HUES64 (cell line): ENCODE results near the gene RIPK4.
A peak's percentile ranks its signal among the peaks of the same experiment; 100 is the strongest.
"Not testable (repeated sequence)": the region's sequence is repeated elsewhere in the genome, so short reads cannot be mapped to it uniquely, and the experiment has no call there.

Experiments
- H3K27ac ChIP-seq: 2 replicates; pipeline ENCODE4 v1.7.0; 2013; ENCODE audit warnings: low read depth, low read length, inconsistent platforms
- H3K27me3 ChIP-seq: 2 replicates; pipeline ENCODE4 v1.6.1; 2013; ENCODE audit warnings: mild to moderate bottlenecking, low read length; ENCODE audit not compliant: insufficient read depth
- H3K36me3 ChIP-seq: 2 replicates; pipeline ENCODE4 v1.6.1; 2013; ENCODE audit warnings: mild to moderate bottlenecking, low read length; ENCODE audit not compliant: insufficient read depth
- H3K4me1 ChIP-seq: 2 replicates; pipeline ENCODE4 v1.6.1; 2013; ENCODE audit warnings: mild to moderate bottlenecking, low read length, moderate library complexity; ENCODE audit not compliant: insufficient read depth
- H3K4me3 ChIP-seq: 2 replicates; pipeline ENCODE4 v1.5.1; 2013; ENCODE audit warnings: mild to moderate bottlenecking, low read length, moderate library complexity
- H3K9ac ChIP-seq: 2 replicates; pipeline ENCODE4 v1.6.1; 2013; ENCODE audit warnings: mild to moderate bottlenecking, low read depth, low read length
- H3K9me3 ChIP-seq: 2 replicates; pipeline ENCODE4 v1.6.1; 2013; ENCODE audit warnings: low read depth, low read length; ENCODE audit not compliant: insufficient read depth
- WGBS: fragments of 150-250, 120-280 bp; methylation state at CpG from one replicate; pipeline ENCODE4 v1.1.7; 2013; ENCODE audit warnings: missing lambda C conversion rate; 5-methylcytosine and 5-hydroxymethylcytosine counted together

Gene RIPK4

DNA sequence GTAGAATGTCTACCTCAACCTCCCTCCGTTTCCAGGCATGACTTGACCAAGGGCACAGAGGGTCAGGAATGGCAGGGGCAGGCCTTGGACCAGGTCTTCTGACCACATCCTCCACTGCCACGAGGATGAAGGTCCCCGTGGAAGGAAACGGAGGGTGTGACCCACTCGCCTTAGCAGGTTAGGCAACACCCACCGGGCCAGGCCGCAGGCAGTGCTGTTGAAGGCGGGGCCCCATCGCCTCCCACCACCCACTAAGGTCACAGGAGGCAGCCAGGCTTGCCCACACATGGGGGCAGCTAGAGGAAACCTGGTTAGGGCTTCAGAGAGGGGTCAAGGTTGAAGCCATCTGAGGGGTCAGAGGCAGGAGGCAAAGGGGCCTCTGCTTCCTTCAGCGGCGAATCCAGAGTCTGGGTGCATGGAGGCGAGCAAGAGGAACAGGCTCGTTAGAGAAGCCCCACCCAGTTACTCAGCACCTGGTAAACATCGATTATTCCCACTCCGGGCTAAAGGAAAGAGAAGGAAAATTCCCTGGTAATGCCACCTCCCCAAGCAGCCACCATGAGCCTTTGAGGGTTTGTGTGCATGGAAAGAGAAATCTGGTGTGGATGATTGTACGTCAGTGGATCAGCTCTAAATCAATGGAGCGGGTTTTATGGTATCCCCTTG is 37.0 kb downstream of the RIPK4 start:
- WGBS = 88% methylated on average over 17 of the region's 17 CpGs
- no peaks in the 10 kb centered on the region for H3K9me3 ChIP-seq

DNA sequence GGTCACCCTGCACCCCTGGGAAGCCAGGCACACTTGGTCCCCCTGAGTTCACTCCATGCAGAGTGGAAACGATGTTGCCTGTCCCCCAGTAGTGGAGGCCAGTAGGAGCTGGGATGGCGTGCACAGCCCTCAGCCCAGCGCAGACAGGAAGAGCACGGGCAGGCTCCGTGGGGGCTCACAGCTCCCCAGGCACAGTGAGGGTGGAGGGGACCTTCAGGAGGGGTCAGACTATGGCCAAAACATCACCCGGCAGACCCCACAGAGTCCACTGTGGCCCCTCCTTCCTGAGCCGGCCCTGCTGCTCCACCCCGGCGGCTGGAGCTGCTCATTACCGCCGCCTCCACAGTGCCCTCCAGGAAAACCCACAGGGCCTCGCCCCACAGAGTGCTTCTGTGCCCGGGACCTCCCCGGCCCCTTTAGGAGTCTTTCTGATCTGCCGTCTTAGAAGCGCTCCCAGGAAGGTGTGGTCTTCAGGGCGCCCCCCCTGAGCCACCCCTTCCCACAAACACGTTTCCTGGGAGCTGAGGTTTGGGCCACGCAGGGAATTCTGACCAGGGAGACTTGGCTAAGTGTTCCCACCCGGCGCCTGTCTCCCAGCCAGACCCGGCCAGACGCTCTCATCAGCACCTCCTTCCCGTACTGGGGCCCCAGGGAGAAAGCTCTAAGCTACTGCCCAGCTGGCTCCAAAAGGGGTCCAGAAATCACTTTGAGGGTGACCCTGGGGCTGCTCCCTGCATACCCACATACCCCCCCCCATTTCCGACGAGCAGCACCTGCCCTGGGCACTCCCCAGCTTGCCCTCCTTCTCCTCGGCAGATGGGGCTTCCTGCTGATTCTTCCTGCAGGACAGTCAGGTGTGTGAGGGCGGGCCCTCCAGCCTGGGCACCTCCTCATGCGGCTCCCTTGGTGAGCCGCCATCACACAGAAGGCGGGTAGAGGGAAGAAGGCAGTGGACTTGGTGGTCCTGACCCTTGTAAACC is 38.8 kb downstream of the RIPK4 start:
- no peaks in the 10 kb centered on the region for H3K9me3 ChIP-seq
- H3K27me3 ChIP-seq = peaks cover 24% of the 10 kb centered on the region
- no peaks in the 10 kb centered on the region for H3K36me3 ChIP-seq
- peaks cover 13% of the 10 kb centered on the region for H3K4me1 ChIP-seq
- WGBS = 88% methylated on average over 31 of the region's 31 CpGs
- no peak overlapping the region for H3K27ac ChIP-seq
- no peak overlapping the region for H3K9ac ChIP-seq
- H3K4me3 ChIP-seq = no peak overlapping the region

More for the DNA sequence above, 37.0 kb downstream of the RIPK4 start:
- H3K27me3 ChIP-seq = peaks cover 17% of the 10 kb centered on the region
- peaks cover 13% of the 10 kb centered on the region for H3K4me1 ChIP-seq
- no peaks in the 10 kb centered on the region for H3K36me3 ChIP-seq
- H3K4me3 ChIP-seq = no peak overlapping the region
- H3K27ac ChIP-seq = no peak overlapping the region
- no peak overlapping the region for H3K9ac ChIP-seq

DNA sequence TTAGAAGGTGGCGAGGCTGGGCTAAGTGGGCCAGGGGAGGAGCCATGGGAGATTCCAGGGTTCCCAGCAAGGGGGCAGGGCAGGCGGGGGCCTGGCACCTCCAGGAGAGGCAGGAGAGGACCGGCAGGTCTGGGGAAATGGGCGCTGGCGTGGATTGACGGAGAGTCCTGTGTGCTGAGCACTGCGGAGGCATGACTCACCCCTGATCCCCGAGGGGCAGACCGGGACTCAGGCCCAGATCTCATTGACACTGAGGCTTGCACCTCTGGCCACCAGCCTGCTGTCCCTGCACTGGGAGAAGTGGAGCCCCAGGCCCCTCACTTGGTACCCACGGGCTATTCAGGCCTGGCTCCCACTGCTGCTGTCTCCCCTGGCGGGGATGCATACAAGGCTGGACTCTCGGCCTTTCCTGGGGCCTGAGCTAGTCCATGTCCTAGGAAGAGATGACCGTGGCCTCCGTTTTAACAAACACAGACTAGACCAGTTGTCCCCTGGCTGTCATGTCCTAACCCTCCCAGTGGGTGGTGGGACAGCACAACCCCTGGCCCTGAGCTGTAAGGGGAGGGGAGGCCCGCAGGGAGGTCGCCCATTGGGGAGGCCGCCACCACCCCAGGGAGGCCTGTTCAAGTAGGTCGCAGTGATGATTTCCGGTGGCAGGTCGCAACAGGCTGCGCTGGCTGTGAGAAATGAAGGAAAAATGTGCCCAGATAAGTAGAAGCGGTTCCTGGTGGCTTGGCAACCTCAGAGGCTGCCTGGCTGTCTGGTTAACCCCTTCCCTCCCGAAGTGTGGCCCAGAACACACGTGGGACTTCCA is 39.7 kb downstream of the RIPK4 start:
- H3K36me3 ChIP-seq = no peaks in the 10 kb centered on the region
- 79% methylated on average over 24 of the region's 24 CpGs for whole genome bisulfite sequencing
- H3K4me1 ChIP-seq = peaks cover 13% of the 10 kb centered on the region
- no peak overlapping the region for H3K27ac ChIP-seq
- H3K9me3 ChIP-seq = no peaks in the 10 kb centered on the region
- peaks cover 24% of the 10 kb centered on the region for H3K27me3 ChIP-seq
- no peak overlapping the region for H3K9ac ChIP-seq
- H3K4me3 ChIP-seq = no peak overlapping the region

DNA sequence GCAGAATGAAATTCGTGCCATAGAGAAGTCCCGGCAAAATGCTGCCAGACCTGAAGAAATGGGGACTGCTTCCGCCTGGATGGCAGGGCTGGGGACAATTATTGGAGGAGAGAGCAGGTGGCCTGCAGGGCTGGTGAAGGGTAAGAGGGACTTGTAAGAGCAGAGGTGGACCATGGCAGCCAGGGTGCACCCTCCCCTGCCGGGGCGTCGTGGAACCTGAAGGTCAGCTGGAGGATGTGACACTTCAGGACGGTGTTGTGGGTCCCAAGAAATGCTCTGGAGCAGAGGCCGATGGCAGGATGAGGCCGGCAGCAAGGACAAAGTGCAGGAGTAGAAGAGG is 40.3 kb downstream of the RIPK4 start:
- Histone ChIP-seq H3K36me3 (no peaks in the 10 kb centered on the region), H3K27ac (no peak overlapping the region), H3K4me3 (no peak overlapping the region), H3K9ac (no peak overlapping the region), H3K27me3 (peaks cover 24% of the 10 kb centered on the region), H3K9me3 (no peaks in the 10 kb centered on the region), H3K4me1 (peaks cover 13% of the 10 kb centered on the region)
- WGBS = 85% methylated on average over 9 of the region's 9 CpGs

DNA sequence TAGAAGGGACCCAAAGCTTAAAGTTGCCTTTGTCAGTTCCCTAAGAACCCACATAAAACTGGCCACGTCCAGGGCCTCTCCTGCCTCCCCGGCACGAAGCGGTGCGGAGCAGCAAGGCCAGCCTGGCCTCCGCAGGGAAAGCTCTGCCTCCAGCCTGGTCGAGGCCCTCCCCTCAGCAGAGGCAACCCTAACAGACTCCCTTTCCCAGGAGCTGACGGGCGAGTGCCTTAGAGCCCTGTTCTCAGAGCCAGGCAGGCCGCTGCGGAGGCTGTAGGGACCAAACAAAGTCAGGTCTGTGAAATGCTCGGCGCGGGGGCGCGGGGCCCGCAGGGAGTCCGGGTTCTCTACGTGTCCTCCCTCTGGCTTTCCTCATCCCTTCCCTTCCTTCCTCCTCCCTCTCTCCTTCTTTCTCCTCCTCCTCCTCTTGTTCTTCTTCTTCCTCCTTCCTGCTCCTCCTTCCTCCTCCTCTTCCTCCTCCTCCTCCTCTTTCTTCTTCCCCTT is 40.7 kb downstream of the RIPK4 start:
- Histone ChIP-seq H3K9me3 (no peaks in the 10 kb centered on the region), H3K36me3 (no peaks in the 10 kb centered on the region), H3K4me1 (peaks cover 14% of the 10 kb centered on the region), H3K27ac (no peak overlapping the region), H3K4me3 (peak overlapping the region; percentile 34), H3K27me3 (peaks cover 24% of the 10 kb centered on the region), H3K9ac (no peak overlapping the region)
- WGBS = 63% methylated on average over 19 of the region's 19 CpGs

DNA sequence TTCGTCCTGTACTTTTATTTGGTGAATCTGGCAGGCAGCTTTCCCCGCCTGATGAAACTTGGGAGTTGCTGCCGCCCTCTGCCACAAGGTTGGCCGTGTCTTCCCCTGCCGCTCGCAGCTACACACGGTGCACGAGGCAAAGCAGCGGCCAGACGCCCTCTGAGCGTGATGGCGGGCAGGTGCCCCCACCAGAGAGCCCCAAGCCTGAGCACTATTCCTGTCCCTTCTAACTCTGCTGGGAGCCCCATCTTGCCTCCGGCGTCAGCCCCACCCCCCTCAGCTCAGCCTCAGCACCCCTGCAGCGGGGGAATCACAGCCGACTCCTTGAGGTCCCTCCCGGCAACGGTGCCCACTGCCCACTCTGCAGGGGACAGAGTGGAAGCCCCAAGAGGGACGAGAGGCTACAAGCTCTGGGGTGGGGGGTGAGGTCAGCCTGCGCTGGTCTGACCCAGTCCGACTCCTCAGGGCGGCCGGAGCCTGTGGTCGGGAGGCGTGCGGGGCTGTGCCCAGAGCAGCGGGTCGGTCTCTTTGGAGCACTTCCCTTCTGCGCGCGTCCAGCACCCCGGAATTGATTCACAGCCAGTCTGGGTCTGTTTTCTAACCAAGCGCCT is 41.3 kb downstream of the RIPK4 start:
- H3K27ac ChIP-seq = no peak overlapping the region
- H3K4me3 ChIP-seq = peak overlapping the region; percentile 34
- no peak overlapping the region for H3K9ac ChIP-seq
- H3K36me3 ChIP-seq = no peaks in the 10 kb centered on the region
- 76% methylated on average over 33 of the region's 33 CpGs for WGBS
- peaks cover 15% of the 10 kb centered on the region for H3K4me1 ChIP-seq
- H3K27me3 ChIP-seq = peaks cover 24% of the 10 kb centered on the region
- no peaks in the 10 kb centered on the region for H3K9me3 ChIP-seq

DNA sequence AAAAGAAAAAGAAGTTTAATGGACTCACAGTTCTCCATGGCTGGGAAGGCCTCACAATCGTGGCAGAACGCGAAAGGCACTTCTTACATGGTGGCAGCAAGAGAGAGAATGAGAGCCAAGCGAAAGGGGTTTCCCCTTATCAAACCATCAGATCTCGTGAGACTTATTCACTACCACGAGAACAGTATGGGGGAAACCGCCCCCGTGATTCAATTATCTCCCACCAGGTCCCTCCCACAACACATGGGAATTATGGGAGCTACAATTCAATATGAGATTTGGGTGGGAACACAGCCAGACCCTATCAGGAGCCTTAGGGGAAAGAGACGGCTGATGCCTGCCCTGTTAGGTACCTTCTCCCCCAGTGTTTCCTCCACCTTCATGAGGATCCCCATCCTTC is 43.0 kb downstream of the RIPK4 start:
- not testable (repeated sequence) for H3K9ac ChIP-seq, H3K27ac ChIP-seq
- WGBS = 95% methylated on average over 5 of the region's 9 CpGs

DNA sequence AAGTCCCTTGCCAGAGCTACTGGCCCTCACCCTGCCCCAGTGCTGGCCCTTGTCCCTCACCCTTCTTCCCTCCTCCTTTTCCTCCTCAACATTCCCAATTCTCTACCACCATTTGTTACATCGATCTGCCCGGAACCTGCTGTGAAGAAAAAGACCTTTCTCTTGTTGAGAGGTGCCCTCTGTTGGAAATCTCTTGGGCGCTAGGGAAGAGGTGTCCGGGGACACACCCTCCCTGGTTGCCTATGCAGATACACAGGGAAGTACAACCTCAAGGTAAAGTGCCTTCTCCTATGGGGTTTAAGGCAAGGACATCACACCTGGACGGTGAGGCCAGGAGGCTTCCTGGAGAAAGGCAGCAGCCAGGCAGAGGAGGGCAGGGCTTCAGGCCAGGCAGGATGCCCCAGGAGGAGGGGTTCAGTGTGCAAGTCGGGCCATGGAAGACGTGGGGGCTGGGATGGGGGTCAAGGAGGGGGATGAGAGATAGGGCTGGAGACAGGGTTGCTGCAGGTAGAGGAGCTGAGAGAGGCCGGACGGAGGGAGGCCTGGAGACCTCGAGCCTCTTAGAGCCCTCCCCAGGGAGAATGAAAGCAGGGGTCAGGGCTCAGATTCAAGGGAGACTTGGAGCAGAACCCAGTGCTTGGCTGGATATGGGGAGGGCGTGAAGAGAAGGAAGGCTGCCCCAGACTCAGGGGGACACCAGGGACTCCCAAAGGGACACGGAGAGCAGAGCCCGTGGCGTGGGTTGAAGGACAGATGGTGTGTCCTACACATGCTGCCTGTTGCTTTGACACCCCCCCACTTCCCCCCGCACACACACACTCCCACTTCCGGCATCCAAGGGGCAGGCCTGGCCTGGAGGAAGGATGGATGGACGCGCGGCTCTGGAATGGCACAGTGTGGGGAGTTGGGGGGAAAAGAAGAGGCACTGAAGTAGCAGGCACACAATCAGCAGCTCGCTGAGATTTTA is 44.5 kb downstream of the RIPK4 start:
- Histone ChIP-seq H3K27ac (no peak overlapping the region), H3K9me3 (no peaks in the 10 kb centered on the region), H3K4me3 (no peak overlapping the region), H3K36me3 (no peaks in the 10 kb centered on the region), H3K27me3 (peaks cover 24% of the 10 kb centered on the region), H3K4me1 (peaks cover 6% of the 10 kb centered on the region; the same call in 1 of the 2 replicates), H3K9ac (no peak overlapping the region)
- WGBS = 85% methylated on average over 20 of the region's 20 CpGs

More for the DNA sequence above, 43.0 kb downstream of the RIPK4 start:
- H3K4me3 ChIP-seq, H3K9me3 ChIP-seq, H3K36me3 ChIP-seq, H3K4me1 ChIP-seq: not testable (repeated sequence)
- H3K27me3 ChIP-seq = peaks cover 24% of the 10 kb centered on the region

DNA sequence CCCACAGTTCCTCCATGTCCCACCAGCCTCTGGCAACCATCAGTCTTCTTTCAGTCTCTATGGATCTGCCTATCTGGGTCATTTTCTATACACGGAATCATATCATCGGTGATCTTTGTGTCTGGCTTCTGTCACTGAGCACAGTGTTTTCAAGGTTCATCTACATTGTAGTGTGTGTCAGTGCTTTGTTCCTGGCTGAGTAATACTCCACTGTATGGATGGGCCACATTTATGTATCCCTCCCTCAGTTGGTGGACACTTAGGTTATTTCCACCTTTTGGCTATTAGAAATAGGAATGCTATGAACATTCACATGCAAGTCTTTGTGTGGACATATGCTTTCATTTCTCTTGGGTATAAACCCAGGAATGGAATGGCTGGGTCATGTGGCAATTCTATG is 46.6 kb downstream of the RIPK4 start:
- peaks cover 4% of the 10 kb centered on the region; the same call in 1 of the 2 replicates for H3K4me1 ChIP-seq

DNA sequence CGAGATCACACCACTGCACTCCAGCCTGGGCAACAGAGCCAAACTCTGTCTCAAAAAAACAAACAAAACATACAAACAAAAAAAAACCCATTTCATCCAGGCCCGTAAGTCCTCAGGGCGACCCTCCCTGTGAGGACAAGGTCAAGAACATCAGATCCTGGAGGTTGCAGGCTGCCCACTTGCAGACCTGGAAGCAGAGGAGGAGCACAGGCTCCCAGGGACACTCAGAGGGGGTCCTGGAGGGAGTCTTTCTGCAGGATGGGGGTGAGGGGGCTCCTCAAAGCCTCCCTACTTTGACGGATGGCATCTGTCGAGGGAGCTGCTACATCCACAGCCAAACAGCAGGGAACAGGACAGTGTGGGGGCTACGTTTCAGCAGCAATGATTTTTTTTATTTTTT is 47.2 kb downstream of the RIPK4 start:
- Histone ChIP-seq H3K27ac (no peak overlapping the region), H3K4me3 (no peak overlapping the region), H3K27me3 (0 out of 2 replicates have a peak, but pooled peaks cover 7% of the 10 kb centered on the region), H3K9ac (no peak overlapping the region), H3K36me3 (no peaks in the 10 kb centered on the region), H3K4me1 (peaks cover 4% of the 10 kb centered on the region; the same call in 1 of the 2 replicates), H3K9me3 (no peaks in the 10 kb centered on the region)
- WGBS = 94% methylated on average over 5 of the region's 6 CpGs

More for the DNA sequence above, 46.6 kb downstream of the RIPK4 start:
- WGBS = 97% methylated on average over 2 of the region's 2 CpGs
- no peak overlapping the region for H3K27ac ChIP-seq
- H3K9me3 ChIP-seq = no peaks in the 10 kb centered on the region
- H3K9ac ChIP-seq = no peak overlapping the region
- peaks cover 9% of the 10 kb centered on the region for H3K27me3 ChIP-seq
- H3K36me3 ChIP-seq = no peaks in the 10 kb centered on the region
- no peak overlapping the region for H3K4me3 ChIP-seq
